HUES6 (cell line): ENCODE measurements around the gene NRM.
A peak's percentile ranks its signal among the peaks of the same experiment; 100 is the strongest.

ENCODE experiments used
- H3K27ac ChIP-seq: 2 replicates; pipeline ENCODE4 v1.7.0; 2013; ENCODE audit warnings: low read depth, mild to moderate bottlenecking, low read length, inconsistent platforms
- H3K27me3 ChIP-seq: 2 replicates; pipeline ENCODE4 v1.6.1; 2013; ENCODE audit warnings: low read length; ENCODE audit not compliant: control insufficient read depth, insufficient read depth
- H3K36me3 ChIP-seq: 2 replicates; pipeline ENCODE4 v1.6.1; 2013; ENCODE audit warnings: low read length; ENCODE audit not compliant: control insufficient read depth, insufficient read depth
- H3K4me1 ChIP-seq: 2 replicates; pipeline ENCODE4 v1.6.1; 2013; ENCODE audit warnings: low read length; ENCODE audit not compliant: control insufficient read depth, insufficient read depth
- H3K4me3 ChIP-seq: 2 replicates; pipeline ENCODE4 v1.5.1; 2013; ENCODE audit warnings: low read depth, low read length
- H3K9ac ChIP-seq: one replicate; pipeline ENCODE4 v1.6.1; 2013; ENCODE audit warnings: mild to moderate bottlenecking, low read length
- H3K9me3 ChIP-seq: 2 replicates; pipeline ENCODE4 v1.6.1; 2013; ENCODE audit warnings: low read depth, low read length; ENCODE audit not compliant: control insufficient read depth, insufficient read depth

Gene NRM

GRCh38 chr6:30686009-30686907 is 4.5 kb downstream of the NRM start, which contains the start of gene PPP1R18:
Gene PPP1R18, minus strand, starts transcription at chr6:30686645. Its CDS starts 627 bp downstream, at chr6:30686018.
- peak within 1 kb of the TSS; percentile 70; the same call in 1 of the 2 replicates for H3K27ac ChIP-seq
- H3K9ac ChIP-seq: peak within 1 kb of the TSS; percentile 84
- H3K4me3 ChIP-seq: peak within 1 kb of the TSS; percentile 79
- H3K27me3 ChIP-seq: no peaks in the 10 kb centered on the region
- H3K4me1 ChIP-seq: peaks cover 55% of the 10 kb centered on the region
- no peaks in the 10 kb centered on the region for H3K9me3 ChIP-seq
- H3K36me3 ChIP-seq: no peaks in the 10 kb centered on the region

GRCh38 chr6:30685157-30686008 is 5.4 kb downstream of the NRM start:
- no peak overlapping the region for H3K27ac ChIP-seq

GRCh38 chr6:30684386-30685156 is 6.2 kb downstream of the NRM start:
- peaks cover 55% of the 10 kb centered on the region for H3K4me1 ChIP-seq
- H3K4me3 ChIP-seq: peak overlapping the region; percentile 79
- H3K9me3 ChIP-seq: no peaks in the 10 kb centered on the region
- H3K27me3 ChIP-seq: no peaks in the 10 kb centered on the region
- no peaks in the 10 kb centered on the region for H3K36me3 ChIP-seq
- H3K27ac ChIP-seq: no peak overlapping the region
- peak overlapping the region; percentile 57 for H3K9ac ChIP-seq

More at GRCh38 chr6:30685157-30686008, 5.4 kb downstream of the NRM start:
- H3K27me3 ChIP-seq: no peaks in the 10 kb centered on the region
- no peaks in the 10 kb centered on the region for H3K36me3 ChIP-seq
- H3K4me1 ChIP-seq: peaks cover 54% of the 10 kb centered on the region
- peak overlapping the region; percentile 79 for H3K4me3 ChIP-seq
- H3K9ac ChIP-seq: peak overlapping the region; percentile 81
- H3K9me3 ChIP-seq: no peaks in the 10 kb centered on the region

- no peaks in the 10 kb centered on the region for H3K27me3 ChIP-seq
- H3K36me3 ChIP-seq: no peaks in the 10 kb centered on the region
- H3K27ac ChIP-seq: no peak overlapping the region
- peak overlapping the region; percentile 57 for H3K9ac ChIP-seq
- peak overlapping the region; percentile 61 for H3K4me3 ChIP-seq
- H3K4me1 ChIP-seq: peaks cover 55% of the 10 kb centered on the region
- H3K9me3 ChIP-seq: no peaks in the 10 kb centered on the region
Measured at GRCh38 chr6:30683980-30684338, 6.8 kb downstream of the NRM start.

- H3K4me3 ChIP-seq: peak overlapping the region; percentile 61
- H3K4me1 ChIP-seq: peaks cover 55% of the 10 kb centered on the region
- no peaks in the 10 kb centered on the region for H3K9me3 ChIP-seq
- no peaks in the 10 kb centered on the region for H3K27me3 ChIP-seq
- peaks cover 3% of the 10 kb centered on the region; the same call in 1 of the 2 replicates for H3K36me3 ChIP-seq
- H3K27ac ChIP-seq: peak overlapping the region; percentile 35; the same call in 1 of the 2 replicates
- H3K9ac ChIP-seq: peak overlapping the region; percentile 72
Measured at GRCh38 chr6:30683183-30683979, 7.4 kb downstream of the NRM start.

GRCh38 chr6:30682143-30683117 is 8.4 kb downstream of the NRM start:
- no peaks in the 10 kb centered on the region for H3K27me3 ChIP-seq
- H3K9ac ChIP-seq: peak overlapping the region; percentile 72
- peaks cover 8% of the 10 kb centered on the region for H3K36me3 ChIP-seq
- H3K27ac ChIP-seq: peak overlapping the region; percentile 35; the same call in 1 of the 2 replicates
- peaks cover 48% of the 10 kb centered on the region for H3K4me1 ChIP-seq
- H3K9me3 ChIP-seq: no peaks in the 10 kb centered on the region
- H3K4me3 ChIP-seq: peak overlapping the region; percentile 61

GRCh38 chr6:30681766-30682142 is 9.0 kb downstream of the NRM start:
- no peak overlapping the region for H3K9ac ChIP-seq
- peaks cover 15% of the 10 kb centered on the region for H3K36me3 ChIP-seq
- no peaks in the 10 kb centered on the region for H3K9me3 ChIP-seq
- H3K27ac ChIP-seq: peak overlapping the region; percentile 35; the same call in 1 of the 2 replicates
- no peaks in the 10 kb centered on the region for H3K27me3 ChIP-seq
- peaks cover 48% of the 10 kb centered on the region for H3K4me1 ChIP-seq
- no peak overlapping the region for H3K4me3 ChIP-seq

- no peaks in the 10 kb centered on the region for H3K9me3 ChIP-seq
- no peak overlapping the region for H3K27ac ChIP-seq
- H3K4me3 ChIP-seq: peak overlapping the region; percentile 26; the same call in 1 of the 2 replicates
- H3K4me1 ChIP-seq: peaks cover 37% of the 10 kb centered on the region
- peaks cover 24% of the 10 kb centered on the region for H3K36me3 ChIP-seq
- no peaks in the 10 kb centered on the region for H3K27me3 ChIP-seq
- no peak overlapping the region for H3K9ac ChIP-seq
Measured at GRCh38 chr6:30679765-30680535, 10.8 kb downstream of the NRM start.
